GM21423 (cell line): ENCODE measurements around the gene AKTIP.
A peak's percentile ranks its signal among the peaks of the same experiment; 100 is the strongest.

Experiments
- ATAC-seq: cut with Tn5 transposase; IDR thresholded peaks from one replicate; pipeline ENCODE4 v1.9.1; 2021; ENCODE audit warnings: mild to moderate bottlenecking, moderate library complexity; ENCODE audit not compliant: unreplicated experiment

Gene AKTIP

DNA sequence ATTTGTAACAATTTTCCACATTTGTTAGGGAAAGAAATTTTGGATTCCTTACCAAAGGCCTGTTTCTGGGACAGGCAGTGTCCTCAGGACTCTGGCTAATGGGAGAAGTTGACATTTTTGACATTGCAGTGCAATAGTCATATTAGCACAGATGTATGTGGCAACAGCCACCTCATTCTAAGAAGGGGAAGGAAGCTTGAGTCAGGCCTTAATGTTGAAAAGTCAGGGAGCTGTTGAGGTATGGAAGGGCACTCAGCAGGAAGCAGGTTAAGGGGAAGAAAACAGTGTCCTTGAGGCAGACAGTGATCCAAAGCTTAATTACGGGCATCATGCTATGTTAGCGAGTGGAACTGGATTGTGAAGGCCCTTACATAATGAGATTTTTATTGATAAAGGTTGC is 20.9 kb downstream of the AKTIP start:
- ATAC-seq = no peak

DNA sequence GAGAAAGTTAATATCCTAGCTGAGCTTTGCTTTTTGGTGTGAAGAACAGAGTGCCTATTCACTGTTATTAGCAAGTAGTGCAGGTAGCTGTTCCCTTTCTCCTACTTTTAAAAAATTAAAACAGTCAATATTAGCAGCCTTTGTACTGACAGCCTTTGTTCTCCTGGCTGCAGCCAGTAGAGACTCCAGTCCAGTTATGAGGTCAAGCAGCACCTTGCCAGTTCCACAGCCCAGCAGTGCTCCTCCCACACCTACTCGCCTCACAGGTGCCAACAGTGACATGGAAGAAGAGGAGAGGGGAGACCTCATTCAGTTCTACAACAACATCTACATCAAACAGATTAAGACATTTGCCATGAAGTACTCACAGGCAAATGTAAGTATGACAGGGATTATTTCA is 22.6 kb downstream of the AKTIP start:
- ATAC-seq = no peak

DNA sequence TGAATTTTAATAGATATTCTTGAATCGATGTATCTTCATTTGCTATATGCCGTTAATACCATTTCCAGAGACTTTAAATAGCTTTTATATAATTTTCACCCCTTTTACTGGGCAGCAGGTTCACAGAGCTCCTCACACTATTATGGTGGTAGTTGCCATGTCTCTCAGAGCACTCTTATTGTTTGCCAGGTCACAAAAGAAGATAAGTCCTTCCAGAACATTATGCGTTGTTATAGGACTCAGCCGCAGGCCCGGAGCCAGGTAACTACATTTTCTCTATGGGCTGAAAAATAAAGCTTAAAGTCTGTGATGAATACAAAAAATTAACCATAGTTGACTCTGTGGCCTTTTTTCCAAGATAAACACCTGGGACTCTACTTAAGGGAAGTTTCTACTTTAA is 24.0 kb downstream of the AKTIP start:
- no peak for ATAC-seq

DNA sequence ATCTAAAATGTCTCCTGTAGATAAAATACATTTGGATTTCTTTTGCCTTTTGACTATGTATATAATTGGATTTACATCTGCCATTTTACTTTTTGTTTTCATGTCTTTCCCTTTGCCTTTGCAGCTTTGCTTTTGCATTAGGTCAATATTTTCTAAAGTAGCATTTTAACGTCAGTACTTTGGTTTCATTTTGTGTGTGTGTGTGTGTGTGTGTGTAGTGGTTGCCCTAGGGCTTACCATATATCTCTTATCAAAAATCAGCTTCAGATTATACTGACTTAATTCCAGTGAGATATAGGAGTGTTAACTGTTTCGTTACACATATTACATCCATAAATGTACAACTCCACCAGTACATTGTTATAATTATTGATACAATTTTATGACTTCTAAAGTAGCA is 26.1 kb downstream of the AKTIP start:
- ATAC-seq = no peak

DNA sequence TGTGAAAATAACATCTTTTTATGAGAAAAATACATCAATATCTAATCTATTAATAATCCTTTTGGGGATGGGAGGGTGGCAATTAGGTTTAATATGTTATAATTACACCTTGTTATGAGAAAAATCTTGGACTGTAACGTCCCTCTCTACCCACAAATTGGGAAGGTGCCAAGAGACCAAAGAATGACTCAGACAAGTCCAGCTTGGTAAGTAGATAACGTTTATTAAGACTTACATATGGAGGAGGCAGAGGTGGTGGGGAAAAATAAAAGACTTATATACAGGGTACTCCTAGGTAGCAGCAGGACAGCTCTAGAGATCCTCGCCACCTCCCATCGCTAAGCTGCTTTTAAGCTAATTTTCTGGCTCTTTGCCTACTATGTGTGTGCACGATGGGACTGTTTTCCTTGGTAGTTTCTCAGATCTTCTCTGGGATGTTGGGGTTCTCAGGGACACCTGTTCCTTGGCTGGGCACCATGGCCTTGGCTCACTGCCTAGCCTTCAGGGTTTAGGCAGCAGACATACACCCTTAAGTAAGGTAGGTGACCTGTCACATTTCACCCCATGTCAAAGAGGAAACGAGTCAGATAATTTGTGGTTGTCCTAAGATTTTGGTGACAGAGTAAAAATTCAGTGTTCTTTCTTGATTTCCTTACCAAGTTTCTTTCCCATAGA is 37.3 kb downstream of the AKTIP start:
- no peak for ATAC-seq

DNA sequence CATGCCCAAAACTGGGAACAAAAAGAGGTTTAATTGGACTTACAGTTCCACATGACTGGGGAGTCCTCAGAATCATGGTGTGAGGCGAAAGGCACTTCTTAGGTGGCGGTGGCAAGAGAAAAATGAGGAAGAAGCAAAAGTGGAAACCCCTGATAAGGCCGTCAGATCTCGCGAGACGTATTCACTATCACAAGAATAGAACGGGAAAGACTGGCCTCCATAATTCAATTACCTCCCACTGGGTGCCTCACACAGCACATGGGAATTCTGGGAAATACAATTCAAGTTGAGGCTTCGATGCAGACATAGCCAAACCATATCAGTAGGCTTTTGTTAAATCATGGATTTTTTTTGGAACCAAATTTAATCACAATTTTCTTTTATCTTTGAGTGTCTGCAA is 44.4 kb downstream of the AKTIP start:
- no peak for ATAC-seq

DNA sequence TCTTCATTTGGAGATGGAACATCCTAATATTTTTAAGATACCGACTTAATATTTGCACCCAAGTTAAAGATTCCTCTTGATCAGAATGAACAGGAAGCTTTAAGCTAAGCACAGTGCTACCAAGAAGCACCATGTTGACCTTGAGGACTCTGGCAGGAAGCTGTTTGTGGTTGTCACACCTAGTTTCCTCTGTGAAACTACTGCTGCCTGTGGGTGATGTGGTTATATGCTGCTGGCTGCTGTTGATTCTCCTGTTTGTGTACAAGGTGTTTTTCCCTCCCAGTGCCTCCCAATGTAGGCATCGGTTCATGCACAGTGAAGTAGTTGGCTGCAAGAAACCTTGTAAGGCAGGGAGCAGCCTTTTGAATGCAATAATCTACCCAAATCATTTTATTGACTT is 45.3 kb downstream of the AKTIP start:
- peak; percentile 100 for ATAC-seq

DNA sequence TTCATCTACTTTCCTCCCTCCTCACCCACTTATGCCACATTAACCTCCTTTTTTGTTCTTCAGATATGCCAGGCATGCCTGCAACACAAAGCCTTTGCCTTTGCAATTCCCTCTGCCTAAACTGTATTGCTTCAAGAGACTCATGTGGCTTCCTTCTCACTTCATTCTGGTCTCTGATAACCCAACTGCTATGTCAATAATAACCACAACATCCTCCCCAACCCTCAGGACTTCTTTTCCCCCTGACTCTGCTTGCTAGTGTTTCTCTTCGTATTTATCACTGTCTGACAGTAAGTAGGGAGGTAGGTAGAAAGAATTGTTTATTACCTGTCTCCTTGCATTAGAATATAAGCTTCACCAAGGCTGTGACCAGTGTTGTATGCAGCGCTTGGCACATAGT is 46.4 kb downstream of the AKTIP start:
- no peak for ATAC-seq

DNA sequence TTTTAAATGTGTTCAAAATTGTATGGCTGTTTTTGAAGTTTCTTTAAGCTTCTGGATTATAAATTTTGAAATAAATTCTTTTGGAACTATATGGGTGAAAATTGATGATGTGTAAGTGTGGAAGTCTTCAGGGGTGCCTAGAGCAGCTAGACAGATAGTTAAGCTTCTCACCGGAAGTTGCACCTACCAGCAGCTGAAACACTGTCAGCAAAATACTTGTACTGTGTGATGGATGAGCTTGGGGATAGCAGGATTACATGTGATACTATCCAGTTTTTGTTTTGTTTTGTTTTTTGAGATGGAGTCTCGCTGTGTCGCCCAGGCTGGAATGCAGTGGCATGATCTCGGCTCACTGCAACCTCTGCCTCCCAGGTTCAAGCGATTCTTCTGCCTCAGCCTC is 49.1 kb downstream of the AKTIP start:
- no peak for ATAC-seq

DNA sequence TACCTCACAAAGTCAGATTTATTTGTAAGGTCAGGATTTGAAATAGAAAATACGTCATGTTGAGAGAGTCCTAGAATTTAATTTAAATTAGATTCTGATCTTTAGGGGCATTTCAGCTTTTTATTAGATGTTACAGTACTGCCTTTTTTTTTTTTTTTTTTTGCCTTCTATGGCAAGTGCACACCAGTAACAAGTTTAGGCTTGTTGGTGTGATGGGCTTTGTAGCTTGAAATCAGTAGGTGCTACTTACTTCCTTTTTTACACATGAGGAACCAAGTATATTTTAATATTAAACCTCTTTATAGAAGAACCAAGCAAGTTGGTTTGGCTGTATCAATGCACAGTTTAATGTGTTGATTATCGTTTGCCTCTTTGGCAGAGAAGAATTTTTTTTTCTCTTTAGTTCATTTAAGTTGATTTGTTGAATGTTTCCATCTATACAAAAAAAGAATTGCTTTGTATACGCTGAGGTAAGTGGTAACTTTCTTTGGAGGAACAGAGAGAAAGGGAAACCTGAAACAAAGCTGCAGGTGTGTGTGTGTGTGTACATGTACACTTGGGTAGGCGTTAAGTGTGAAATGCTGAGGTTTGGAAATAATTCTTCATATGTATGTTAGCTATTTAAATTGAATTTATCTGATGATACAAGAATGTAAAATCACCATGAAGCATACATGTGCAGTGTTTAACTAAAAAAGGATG is 53.0 kb downstream of the AKTIP start:
- ATAC-seq = no peak

DNA sequence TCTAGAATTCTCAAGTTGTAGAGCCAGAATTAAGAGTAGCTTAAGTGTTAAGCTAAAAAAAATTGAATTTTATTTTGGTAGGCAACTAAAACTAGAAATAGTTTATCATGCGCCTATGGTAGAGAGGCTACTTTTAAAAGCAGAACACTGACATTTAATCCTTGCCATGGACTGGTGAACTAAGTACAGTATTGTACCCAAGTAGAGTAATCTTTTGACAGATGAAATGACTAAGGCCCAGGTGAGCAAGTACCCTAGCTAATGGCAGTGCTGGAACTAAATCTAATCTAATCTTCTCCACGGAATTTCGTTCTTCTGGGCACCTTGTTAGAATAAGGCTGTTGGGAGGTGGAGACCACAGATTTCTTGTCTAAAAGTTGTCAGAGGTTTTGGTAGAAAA is 56.9 kb downstream of the AKTIP start:
- ATAC-seq = no peak

DNA sequence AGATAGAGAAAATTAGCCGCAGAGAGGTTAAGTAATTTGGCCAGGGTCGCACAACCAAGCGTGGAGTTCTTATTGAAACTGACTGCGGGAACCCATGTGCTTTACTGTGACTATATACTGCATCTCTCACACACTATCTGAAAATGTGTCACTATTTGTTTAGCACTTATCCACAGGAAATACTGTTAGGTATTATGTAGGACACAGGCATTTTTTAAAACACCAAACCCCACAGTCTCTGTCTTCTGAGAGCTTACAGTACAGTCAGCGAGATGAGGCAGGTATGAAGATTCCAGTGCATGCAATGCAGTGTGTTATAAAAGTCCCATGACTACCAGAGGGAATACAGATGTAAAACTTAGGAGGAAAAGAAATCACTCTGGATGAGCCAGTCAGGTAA is 57.5 kb downstream of the AKTIP start:
- no peak for ATAC-seq
